Mesothelial cell of epicardium (in vitro differentiated cells): ENCODE data around the gene RANBP17. TPM values are rescaled to one million over a fixed set of nuclear protein-coding genes. Genes with fewer than 3 reads are reported as not detected.

Experiments
- DNase-seq, 2 experiments: peaks; one replicate each; pipeline ENCODE4 v3.0.0; 2021; ENCODE audit warnings: low spot score in 2 of 2; ENCODE audit not compliant: unreplicated experiment in 2 of 2
- H3K27ac Mint-ChIP-seq: 2 replicates; pipeline ENCODE4 v1.8.0; 2021; ENCODE audit warnings: mixed read lengths
- H3K27me3 Mint-ChIP-seq: 2 replicates; pipeline ENCODE4 v1.8.0; 2021; ENCODE audit warnings: low read depth, mixed read lengths
- H3K36me3 Mint-ChIP-seq: 2 replicates; pipeline ENCODE4 v1.8.0; 2021; ENCODE audit warnings: mixed read lengths
- H3K4me1 Mint-ChIP-seq: 2 replicates; pipeline ENCODE4 v1.8.0; 2021; ENCODE audit warnings: mixed read lengths
- H3K4me3 Mint-ChIP-seq: 2 replicates; pipeline ENCODE4 v1.8.0; 2021; ENCODE audit warnings: mild to moderate bottlenecking, moderate library complexity, mixed read lengths
- H3K9me3 Mint-ChIP-seq: 2 replicates; pipeline ENCODE4 v1.8.0; 2021; ENCODE audit warnings: mixed read lengths
- total RNA-seq: library from RNA; stranded (reverse); gene quantifications from 3 replicates; pipeline ENCODE4 v1.2.1, GENCODE V29; 2021
- TF ChIP-seq, protein P1 (sequence below): fragments of 200-600 bp; sonication (generic); IDR thresholded peaks from one replicate; pipeline ENCODE4 v1.5.0; 2021; ENCODE audit warnings: antibody characterized with exemption; ENCODE audit not compliant: unreplicated experiment

RANBP17 gene
- total RNA-seq, 1 donor from 2014 or later: 60.8 TPM

DNA sequence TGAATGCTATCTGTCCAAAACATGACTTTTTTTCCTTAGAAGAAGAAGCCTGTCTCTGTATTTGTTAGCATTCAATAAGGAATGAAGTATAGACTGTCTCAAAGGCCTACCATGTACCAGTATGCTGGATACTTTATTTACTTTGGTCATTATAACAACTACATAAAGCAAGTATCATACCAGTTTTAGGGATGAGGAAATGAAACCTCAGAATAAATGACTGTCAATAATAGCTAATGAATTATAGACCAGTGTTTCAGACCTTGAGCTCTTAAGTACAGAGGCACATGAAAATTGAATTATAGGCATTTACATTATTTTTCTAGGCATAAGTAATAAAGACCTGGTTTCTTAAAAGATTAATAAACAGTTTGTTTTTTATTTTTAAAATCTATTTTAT, 280.8 kb downstream of the RANBP17 start:
- TF ChIP-seq, protein P1, sequence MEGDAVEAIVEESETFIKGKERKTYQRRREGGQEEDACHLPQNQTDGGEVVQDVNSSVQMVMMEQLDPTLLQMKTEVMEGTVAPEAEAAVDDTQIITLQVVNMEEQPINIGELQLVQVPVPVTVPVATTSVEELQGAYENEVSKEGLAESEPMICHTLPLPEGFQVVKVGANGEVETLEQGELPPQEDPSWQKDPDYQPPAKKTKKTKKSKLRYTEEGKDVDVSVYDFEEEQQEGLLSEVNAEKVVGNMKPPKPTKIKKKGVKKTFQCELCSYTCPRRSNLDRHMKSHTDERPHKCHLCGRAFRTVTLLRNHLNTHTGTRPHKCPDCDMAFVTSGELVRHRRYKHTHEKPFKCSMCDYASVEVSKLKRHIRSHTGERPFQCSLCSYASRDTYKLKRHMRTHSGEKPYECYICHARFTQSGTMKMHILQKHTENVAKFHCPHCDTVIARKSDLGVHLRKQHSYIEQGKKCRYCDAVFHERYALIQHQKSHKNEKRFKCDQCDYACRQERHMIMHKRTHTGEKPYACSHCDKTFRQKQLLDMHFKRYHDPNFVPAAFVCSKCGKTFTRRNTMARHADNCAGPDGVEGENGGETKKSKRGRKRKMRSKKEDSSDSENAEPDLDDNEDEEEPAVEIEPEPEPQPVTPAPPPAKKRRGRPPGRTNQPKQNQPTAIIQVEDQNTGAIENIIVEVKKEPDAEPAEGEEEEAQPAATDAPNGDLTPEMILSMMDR: no peak
- Mint-ChIP-seq H3K4me3 (no peak overlapping the region), H3K36me3 (no peaks in the 10 kb centered on the region), H3K27ac (no peak overlapping the region), H3K9me3 (no peaks in the 10 kb centered on the region), H3K27me3 (no peaks in the 10 kb centered on the region), H3K4me1 (no peaks in the 10 kb centered on the region)
- DNase-seq: no peak

DNA sequence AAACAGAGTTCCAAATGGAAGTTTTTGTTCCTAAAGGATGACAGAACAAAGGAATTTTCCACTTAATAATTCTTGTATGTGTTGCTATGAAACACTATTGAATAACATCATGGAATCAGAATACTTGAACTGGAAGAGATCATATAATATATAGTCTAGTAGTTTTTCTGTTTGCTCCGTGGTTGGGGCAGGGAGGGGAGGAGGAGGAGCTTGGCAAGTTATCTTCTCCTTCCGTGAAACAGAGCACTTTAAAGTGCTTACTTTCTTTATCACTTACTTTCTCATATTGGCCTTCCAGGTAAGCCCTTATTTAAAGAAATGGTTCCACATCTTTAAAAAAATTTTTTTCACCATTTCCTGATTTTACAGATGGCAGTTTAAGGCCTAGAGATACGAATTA, 281.4 kb downstream of the RANBP17 start:
- H3K9me3 Mint-ChIP-seq: no peaks in the 10 kb centered on the region
- no peak for DNase-seq
- H3K36me3 Mint-ChIP-seq: no peaks in the 10 kb centered on the region
- TF ChIP-seq, protein P1: no peak
- no peak overlapping the region for H3K4me3 Mint-ChIP-seq
- H3K4me1 Mint-ChIP-seq: no peaks in the 10 kb centered on the region
- H3K27ac Mint-ChIP-seq: no peak overlapping the region
- no peaks in the 10 kb centered on the region for H3K27me3 Mint-ChIP-seq

DNA sequence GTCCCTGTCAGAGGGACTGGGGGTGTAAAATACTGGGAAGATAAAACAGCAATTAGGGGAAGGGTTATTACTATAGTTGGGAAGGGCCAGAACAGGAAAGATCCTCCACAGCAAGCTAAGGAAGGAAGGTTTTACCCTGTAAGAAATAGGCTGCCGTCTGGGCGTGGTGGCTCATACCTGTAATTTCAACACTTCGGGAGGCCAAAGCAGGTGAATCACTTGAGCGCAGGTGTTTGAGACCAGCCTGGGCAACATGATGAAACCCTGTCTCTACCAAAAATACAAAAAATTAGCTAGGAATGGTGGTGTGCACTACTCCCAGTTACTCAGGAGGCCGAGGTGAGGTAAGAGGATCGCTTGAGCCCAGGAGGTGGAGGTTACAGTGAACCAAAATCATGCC, 282.1 kb downstream of the RANBP17 start:
- TF ChIP-seq, protein P1: no peak

DNA sequence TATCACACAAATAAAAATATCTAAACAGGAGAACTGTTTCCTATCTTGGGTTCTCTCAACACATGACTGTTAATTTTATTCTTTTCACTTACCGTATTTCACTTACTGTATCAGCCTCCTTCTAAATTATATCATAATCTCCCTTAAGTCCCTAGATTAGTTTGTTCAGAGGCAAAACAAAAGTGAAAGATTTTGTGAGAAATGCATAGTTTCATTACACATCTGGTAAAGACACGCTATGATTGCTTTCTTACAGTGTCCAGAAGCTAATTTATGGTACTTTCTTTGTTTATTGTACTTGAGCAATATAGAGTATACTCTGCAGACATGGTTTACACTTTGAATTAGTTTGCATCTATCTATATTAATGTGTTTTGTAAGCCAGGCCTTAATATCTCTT, 287.5 kb downstream of the RANBP17 start:
- no peak for DNase-seq
- Mint-ChIP-seq H3K9me3 (no peaks in the 10 kb centered on the region), H3K36me3 (no peaks in the 10 kb centered on the region), H3K4me1 (no peaks in the 10 kb centered on the region), H3K4me3 (no peak overlapping the region), H3K27ac (no peak overlapping the region), H3K27me3 (no peaks in the 10 kb centered on the region)
- TF ChIP-seq, protein P1: no peak

More for the DNA sequence above, 282.1 kb downstream of the RANBP17 start:
- Mint-ChIP-seq H3K4me3 (no peak overlapping the region), H3K27ac (no peak overlapping the region), H3K36me3 (no peaks in the 10 kb centered on the region), H3K4me1 (no peaks in the 10 kb centered on the region), H3K9me3 (no peaks in the 10 kb centered on the region), H3K27me3 (no peaks in the 10 kb centered on the region)
- no peak for DNase-seq

DNA sequence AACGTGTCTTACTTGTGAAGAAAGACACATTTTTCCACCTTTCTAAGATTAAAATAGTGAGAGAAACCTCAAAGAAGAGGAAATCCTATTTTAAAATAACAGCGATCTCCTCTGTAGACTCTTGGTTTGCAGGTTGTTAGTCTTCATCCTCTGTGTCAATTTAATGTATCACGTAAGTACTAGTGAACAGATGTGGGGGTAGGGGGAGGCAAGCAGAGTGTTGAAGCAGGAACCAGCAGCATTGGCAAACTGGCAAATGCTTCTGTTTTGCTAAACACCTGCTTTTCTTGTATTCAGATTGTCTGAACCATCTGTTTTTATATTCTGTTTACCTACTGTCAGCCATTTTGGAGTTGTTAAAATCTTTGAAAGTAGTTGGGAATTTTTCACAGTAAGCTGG, 288.0 kb downstream of the RANBP17 start:
- Mint-ChIP-seq H3K36me3 (no peaks in the 10 kb centered on the region), H3K4me3 (no peak overlapping the region), H3K27ac (no peak overlapping the region), H3K9me3 (no peaks in the 10 kb centered on the region), H3K4me1 (no peaks in the 10 kb centered on the region), H3K27me3 (no peaks in the 10 kb centered on the region)
- no peak for DNase-seq
- TF ChIP-seq, protein P1: no peak

DNA sequence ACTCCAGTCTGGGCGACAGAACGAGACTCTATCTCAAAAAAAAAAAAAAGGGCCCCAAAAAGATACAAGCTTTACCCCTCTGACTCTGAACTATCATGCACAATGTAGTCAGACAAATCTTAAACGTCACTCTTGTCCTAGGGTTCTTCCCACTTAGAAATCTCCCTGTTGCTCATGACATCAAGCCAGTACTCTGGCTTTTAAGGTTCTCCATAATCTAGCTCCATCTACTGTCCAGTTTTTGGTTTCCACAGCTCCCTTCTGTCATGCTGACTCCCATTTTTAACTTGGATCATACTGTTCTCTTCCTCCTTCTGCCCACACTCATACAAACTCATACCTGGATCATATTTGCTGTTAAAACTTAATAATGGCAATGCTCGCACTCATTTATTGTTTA, 290.6 kb downstream of the RANBP17 start:
- no peaks in the 10 kb centered on the region for H3K36me3 Mint-ChIP-seq
- no peak overlapping the region for H3K27ac Mint-ChIP-seq
- H3K4me1 Mint-ChIP-seq: peaks cover 12% of the 10 kb centered on the region
- H3K27me3 Mint-ChIP-seq: no peaks in the 10 kb centered on the region
- no peak overlapping the region for H3K4me3 Mint-ChIP-seq
- no peaks in the 10 kb centered on the region for H3K9me3 Mint-ChIP-seq
- DNase-seq: no peak
- TF ChIP-seq, protein P1: no peak
